Effector CD8-positive, alpha-beta T cell (primary cell): ENCODE measurements around the gene CDC27.
"Not testable (repeated sequence)": the region's sequence is repeated elsewhere in the genome, so short reads cannot be mapped to it uniquely, and the experiment has no call there.

ENCODE experiments used
- DNase-seq: peaks from one replicate; lab custom pipeline; 2025; lab: John Stamatoyannopoulos, UW

The CDC27 gene

DNA sequence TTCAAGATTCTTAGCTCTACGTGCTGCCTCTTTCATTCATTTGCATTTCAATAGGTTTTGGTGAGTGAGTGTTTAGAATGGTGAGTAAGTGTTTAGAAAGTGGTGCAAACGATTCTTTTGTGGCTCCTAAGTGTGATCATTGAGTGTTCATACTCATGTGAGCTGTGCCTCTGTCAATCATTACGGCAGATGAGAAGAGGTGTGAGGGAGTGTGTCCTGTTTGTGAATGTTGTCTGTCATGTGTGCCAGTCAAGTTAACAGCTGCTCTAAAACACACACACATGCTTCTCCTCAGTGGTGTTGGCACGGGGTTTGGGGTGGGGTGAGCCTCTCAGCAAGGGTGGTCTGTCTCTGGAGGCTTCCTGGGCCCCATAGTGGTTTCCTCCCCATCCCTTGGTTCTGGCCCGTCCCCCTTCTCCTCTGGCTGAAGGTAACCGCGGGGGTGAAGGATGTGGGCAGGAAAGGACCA is 31.5 kb upstream of the CDC27 start:
- no peak for DNase-seq

- no peak for DNase-seq
Observed at GRCh38 chr17:47219621-47220475, 30.8 kb upstream of the CDC27 start.

GRCh38 chr17:47218896-47219430 is 29.9 kb upstream of the CDC27 start:
- no peak for DNase-seq

- not testable (repeated sequence) for DNase-seq
Observed at GRCh38 chr17:47217279-47217678, 28.2 kb upstream of the CDC27 start.

GRCh38 chr17:47216821-47217220 is 27.7 kb upstream of the CDC27 start:
- not testable (repeated sequence) for DNase-seq

DNA sequence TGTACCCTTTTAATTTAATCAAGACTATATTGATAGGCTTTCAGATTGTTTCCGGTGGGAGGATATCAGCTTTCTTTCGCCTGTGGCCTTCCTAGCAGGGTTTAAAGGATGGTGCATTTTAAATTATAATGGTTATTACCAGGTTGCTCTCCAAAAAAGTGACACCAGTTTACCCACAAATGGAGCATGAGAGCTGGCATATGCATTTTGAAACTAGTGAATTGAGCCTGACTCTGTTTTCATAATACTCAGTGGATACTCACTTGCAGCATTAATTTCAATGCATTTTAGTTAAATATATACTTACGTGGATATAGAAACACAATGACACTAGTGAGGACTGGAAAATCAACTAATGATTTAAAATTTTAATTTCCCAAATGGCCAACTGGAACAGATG is 25.8 kb upstream of the CDC27 start:
- no peak for DNase-seq

- DNase-seq = no peak
Observed at GRCh38 chr17:47213540-47213939, 24.4 kb upstream of the CDC27 start.

DNA sequence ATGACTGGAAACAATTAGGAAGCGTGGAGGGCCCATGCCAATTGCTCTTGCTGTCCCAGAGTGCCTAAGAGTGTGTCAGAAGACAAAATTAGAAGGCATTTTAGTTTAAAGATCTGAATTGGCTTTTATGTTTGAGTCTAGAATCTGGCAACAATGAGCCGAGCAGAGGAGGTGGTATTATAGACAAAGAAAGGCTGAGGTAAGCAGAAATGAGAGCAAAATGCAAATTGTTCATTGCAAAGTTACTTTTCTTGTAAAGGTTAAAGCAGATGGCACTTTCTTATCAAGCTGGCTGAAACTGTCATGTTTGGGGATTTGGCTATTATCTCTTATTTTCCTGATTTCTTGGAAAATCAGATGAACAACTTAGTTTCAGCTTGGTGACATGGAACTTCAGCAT is 23.4 kb upstream of the CDC27 start:
- DNase-seq = no peak

GRCh38 chr17:47210779-47211178 is 21.7 kb upstream of the CDC27 start:
- DNase-seq = no peak

DNA sequence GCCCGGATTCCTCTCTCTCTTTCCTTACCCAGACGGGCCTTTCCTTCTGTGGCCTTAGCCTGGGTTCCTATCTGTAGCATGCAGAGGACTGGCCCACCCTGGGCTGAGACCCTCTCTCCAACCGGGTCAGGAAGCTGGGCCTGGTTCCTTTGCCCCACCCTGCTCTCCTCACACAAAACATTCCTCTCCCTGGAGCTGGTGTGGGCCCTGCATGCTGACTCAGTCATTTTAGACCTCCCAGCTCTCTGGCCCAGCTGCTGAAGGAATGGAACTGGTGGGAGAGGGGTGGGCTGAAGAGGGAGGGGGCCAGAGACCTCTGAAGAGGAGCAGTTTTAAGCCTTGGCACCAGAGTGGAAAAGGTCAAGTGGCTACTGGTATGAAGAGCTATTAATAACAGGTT is 21.0 kb upstream of the CDC27 start:
- no peak for DNase-seq

DNA sequence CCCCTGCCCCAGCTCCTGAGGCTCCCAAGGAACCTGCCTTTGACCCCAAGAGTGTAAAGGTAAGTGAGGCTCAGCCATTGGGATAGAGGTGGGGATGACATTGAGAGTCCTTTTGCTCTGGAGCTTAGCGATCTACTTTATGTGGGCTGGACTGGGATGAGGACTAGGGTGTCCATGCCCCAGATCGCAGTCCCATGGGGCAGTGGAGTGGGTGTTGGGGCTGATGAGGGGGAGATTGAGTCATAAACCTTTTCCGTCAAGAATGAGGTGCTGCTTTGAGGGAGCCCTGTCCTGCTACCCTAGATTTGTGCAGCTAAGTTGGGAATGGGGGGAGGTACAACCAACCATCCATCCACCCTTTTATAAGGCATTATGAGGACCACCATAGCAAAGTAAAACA is 20.4 kb upstream of the CDC27 start:
- no peak for DNase-seq

GRCh38 chr17:47208744-47209488 is 19.8 kb upstream of the CDC27 start, which contains the start of gene MYL4:
Gene MYL4, plus strand, starts transcription at chr17:47209348. Its CDS starts 75 bp downstream, at chr17:47209423.
- DNase-seq = no peak

- no peak for DNase-seq
Observed at GRCh38 chr17:47207143-47208067, 18.3 kb upstream of the CDC27 start.

DNA sequence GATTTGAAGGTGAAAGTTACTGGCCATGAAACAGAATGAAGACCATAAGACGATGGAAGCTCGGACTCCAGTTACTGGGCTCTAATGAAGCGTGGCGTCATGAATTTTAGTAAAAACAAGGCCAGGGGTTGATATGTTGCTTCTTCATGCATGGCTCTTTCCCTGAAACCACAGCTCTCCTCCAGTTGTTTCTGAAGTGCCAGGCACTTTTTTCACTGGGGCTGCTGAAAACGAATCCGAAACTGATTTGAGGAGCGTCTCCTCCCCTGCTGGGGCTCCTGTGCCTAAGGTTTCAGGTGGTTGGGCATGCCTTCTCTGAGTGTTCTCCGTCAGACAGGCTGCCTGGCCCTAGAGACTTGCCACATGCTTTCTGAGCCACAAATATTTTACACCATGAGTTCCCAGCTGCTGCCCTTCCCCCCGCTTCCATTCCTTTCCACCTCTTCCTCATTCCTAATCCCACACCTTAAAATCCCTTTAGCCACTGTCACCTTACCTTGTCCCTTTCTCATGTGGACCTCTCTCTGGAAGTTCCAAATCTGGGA is 16.4 kb upstream of the CDC27 start:
- peak; percentile 32 for DNase-seq

- DNase-seq = no peak
Observed at GRCh38 chr17:47204722-47205418, 15.8 kb upstream of the CDC27 start.

GRCh38 chr17:47203984-47204721 is 15.1 kb upstream of the CDC27 start:
- DNase-seq = no peak

- no peak for DNase-seq
Observed at GRCh38 chr17:47201166-47201565, 12.1 kb upstream of the CDC27 start.

- no peak for DNase-seq
Observed at GRCh38 chr17:47200325-47200664, 11.2 kb upstream of the CDC27 start.

DNA sequence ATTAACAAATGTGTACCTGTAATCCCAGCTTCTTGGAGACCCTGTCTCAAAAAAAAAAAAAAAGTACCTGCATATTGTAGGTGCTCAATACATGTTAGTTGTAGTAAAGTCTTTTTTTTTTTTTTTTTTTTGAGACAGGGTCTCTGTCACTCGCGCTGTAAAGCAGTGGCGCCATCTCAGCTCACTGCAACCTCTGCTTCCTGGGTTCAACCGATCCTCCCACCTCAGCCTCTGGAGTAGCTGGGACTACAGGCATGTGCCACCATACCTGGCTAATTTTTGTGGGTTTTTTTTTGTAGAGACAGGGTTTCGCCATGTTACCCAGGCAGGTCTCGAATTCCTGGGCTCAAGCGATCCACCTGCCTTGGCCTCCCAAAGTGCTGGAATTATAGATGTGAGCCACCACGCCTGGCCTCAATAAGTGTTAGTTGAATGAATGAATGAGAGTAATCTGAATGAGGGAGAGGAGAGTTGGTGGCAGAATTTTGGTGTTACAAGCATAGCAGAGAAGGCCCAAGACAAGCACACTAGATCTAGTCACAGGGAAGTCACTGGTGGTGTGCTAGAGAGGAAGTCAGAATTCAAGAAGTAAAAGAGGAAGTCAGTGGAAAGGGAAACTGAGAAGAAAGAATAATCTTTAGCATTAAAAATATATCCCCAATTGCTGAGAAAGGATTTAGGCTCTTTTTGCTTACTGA is 10.7 kb upstream of the CDC27 start:
- DNase-seq = no peak
